Upper lobe of right lung (tissue), 1 donor: ENCODE measurements around the gene ADPRM. TPM values are rescaled to one million over a fixed set of nuclear protein-coding genes. Genes with fewer than 3 reads are reported as not detected.

Experiments
- ATAC-seq: fragments of 200-7000 bp; cut with Tn5 transposase; one replicate; pipeline ENCODE4 v1.9.1; 2020; ENCODE audit warnings: mild to moderate bottlenecking, moderate library complexity
- DNase-seq: peaks from one replicate; pipeline ENCODE4 v3.0.0-alpha.2; 2020
- H3K27ac ChIP-seq: fragments of 200-600 bp; one replicate; pipeline ENCODE4 v1.8.0; 2022
- H3K27me3 ChIP-seq: fragments of 200-600 bp; one replicate; pipeline ENCODE4 v1.8.0; 2022; ENCODE audit warnings: mild to moderate bottlenecking
- H3K36me3 ChIP-seq: fragments of 200-600 bp; one replicate; pipeline ENCODE4 v1.8.0; 2022
- H3K4me1 ChIP-seq: fragments of 200-600 bp; one replicate; pipeline ENCODE4 v1.8.0; 2022
- H3K4me3 ChIP-seq: fragments of 200-600 bp; one replicate; pipeline ENCODE4 v1.8.0; 2022; ENCODE audit warnings: mild to moderate bottlenecking
- H3K9me3 ChIP-seq: fragments of 200-600 bp; one replicate; pipeline ENCODE4 v1.8.0; 2022
- CTCF ChIP-seq: fragments of 200-600 bp; IDR thresholded peaks from one replicate; pipeline ENCODE4 v1.8.0; 2022; ENCODE audit warnings: antibody characterized with exemption
- intact Hi-C: fragments of 100-400 bp; cut with DNase I; formaldehyde crosslinking; loops from one replicate; pipeline ENCODE4 v1.11.0; 2022
- total RNA-seq: library from RNA; stranded (reverse); fragmentation: NEBNext Ultra II Directional; extraction: Animal tissue kit (Norgen Biotek cat#: 25700); gene quantifications from one replicate; pipeline ENCODE4 v1.2.1, GENCODE V29; 2021
- donor health status: DM: no; HTN: yes; CAD: no; lungs with severe emphysema.

The ADPRM gene
- total RNA-seq, 1 donor from 2014 or later: 8.2 TPM

GRCh38 chr17:10738521-10739258 lies 41.3 kb downstream of the ADPRM start:
- Histone ChIP-seq H3K4me1 (peaks cover 8% of the 10 kb centered on the region), H3K27me3 (no peaks in the 10 kb centered on the region), H3K27ac (no peak overlapping the region), H3K9me3 (no peaks in the 10 kb centered on the region), H3K4me3 (no peak overlapping the region), H3K36me3 (no peaks in the 10 kb centered on the region)
- DNase-seq: no peak
- intact Hi-C loops: loop anchor here (10.0 kb wide), 1 partner anchor 106 kb away; no protein-coding TSS in a partner anchor
- no peak for TF ChIP-seq CTCF
- peak; percentile 10 for ATAC-seq

- ATAC-seq (peak; percentile 39), DNase-seq (no peak)
- intact Hi-C loops: loop anchor here (10.0 kb wide), 1 partner anchor 105 kb away; no protein-coding TSS in a partner anchor
- Histone ChIP-seq H3K27me3 (no peaks in the 10 kb centered on the region), H3K9me3 (no peaks in the 10 kb centered on the region), H3K27ac (no peak overlapping the region), H3K36me3 (no peaks in the 10 kb centered on the region), H3K4me3 (no peak overlapping the region), H3K4me1 (peaks cover 8% of the 10 kb centered on the region)
- no peak for TF ChIP-seq CTCF
Measured at GRCh38 chr17:10739386-10739785, 42.0 kb downstream of the ADPRM start.

GRCh38 chr17:10741416-10742135 lies 44.2 kb downstream of the ADPRM start:
- no peak for TF ChIP-seq CTCF
- ATAC-seq: no peak
- H3K27ac ChIP-seq: no peak overlapping the region
- no peaks in the 10 kb centered on the region for H3K27me3 ChIP-seq
- no peaks in the 10 kb centered on the region for H3K9me3 ChIP-seq
- H3K36me3 ChIP-seq: no peaks in the 10 kb centered on the region
- no peak for DNase-seq
- intact Hi-C loops: no loop called here
- peaks cover 8% of the 10 kb centered on the region for H3K4me1 ChIP-seq
- no peak overlapping the region for H3K4me3 ChIP-seq

- Histone ChIP-seq H3K4me1 (peaks cover 8% of the 10 kb centered on the region), H3K4me3 (no peak overlapping the region), H3K27me3 (no peaks in the 10 kb centered on the region), H3K27ac (no peak overlapping the region), H3K36me3 (no peaks in the 10 kb centered on the region), H3K9me3 (no peaks in the 10 kb centered on the region)
- intact Hi-C loops: no loop called here
- DNase-seq (no peak), ATAC-seq (no peak)
- TF ChIP-seq CTCF: no peak
Measured at GRCh38 chr17:10742431-10742830, 45.0 kb downstream of the ADPRM start.

- Histone ChIP-seq H3K27ac (no peak overlapping the region), H3K9me3 (no peaks in the 10 kb centered on the region), H3K36me3 (no peaks in the 10 kb centered on the region), H3K4me3 (no peak overlapping the region), H3K4me1 (no peaks in the 10 kb centered on the region), H3K27me3 (no peaks in the 10 kb centered on the region)
- TF ChIP-seq CTCF: no peak
- no peak for ATAC-seq
- no peak for DNase-seq
- intact Hi-C loops: no loop called here
Measured at GRCh38 chr17:10743316-10744009, 46.1 kb downstream of the ADPRM start.
